Measurements from ENCODE around the gene FRRS1L.

- TF ChIP-seq EP300 (IDR thresholded peaks at IDR 0.05) (no peak), CTCF (IDR thresholded peaks at IDR 0.05) (no peak), POLR2A (IDR thresholded peaks at IDR 0.05) (no peak)
Observed at GRCh38 chr9:109083813-109084405, 83.1 kb downstream of the FRRS1L start.
